ENCODE data around the gene CHRNA4.

Gene CHRNA4

GRCh38 chr20:63376283-63377250 is 15.4 kb upstream of the CHRNA4 start:
- DNase-seq: no peak

GRCh38 chr20:63375438-63375837 is 14.3 kb upstream of the CHRNA4 start:
- no peak for DNase-seq

GRCh38 chr20:63374504-63374903 is 13.4 kb upstream of the CHRNA4 start:
- no peak for DNase-seq

GRCh38 chr20:63373996-63374395 is 12.8 kb upstream of the CHRNA4 start:
- no peak for DNase-seq

- DNase-seq: no peak
Measured at GRCh38 chr20:63372971-63373885, 12.1 kb upstream of the CHRNA4 start.

- no peak for DNase-seq
Measured at GRCh38 chr20:63371291-63371865, 10.2 kb upstream of the CHRNA4 start.

GRCh38 chr20:63370618-63371187 is 9.6 kb upstream of the CHRNA4 start:
- no peak for DNase-seq

- DNase-seq: no peak
Measured at GRCh38 chr20:63369724-63370617, 8.8 kb upstream of the CHRNA4 start.

GRCh38 chr20:63369024-63369530 is 7.9 kb upstream of the CHRNA4 start:
- no peak for DNase-seq

- DNase-seq: no peak
Measured at GRCh38 chr20:63368151-63368550, 7.0 kb upstream of the CHRNA4 start.

- no peak for DNase-seq
Measured at GRCh38 chr20:63367446-63368055, 6.4 kb upstream of the CHRNA4 start.

GRCh38 chr20:63366390-63367365 is 5.5 kb upstream of the CHRNA4 start:
- DNase-seq: no peak

- DNase-seq: no peak
Measured at GRCh38 chr20:63365601-63366389, 4.6 kb upstream of the CHRNA4 start.

GRCh38 chr20:63364801-63365585 is 3.8 kb upstream of the CHRNA4 start:
- no peak for DNase-seq

GRCh38 chr20:63363981-63364561 is 2.9 kb upstream of the CHRNA4 start:
- DNase-seq: no peak

GRCh38 chr20:63363013-63363957 is 2.1 kb upstream of the CHRNA4 start:
- no peak for DNase-seq

All from CD4-positive, alpha-beta T cell treated with Interleukin-21 for 1 hour (primary cell).